CD4-positive, alpha-beta T cell treated with Interleukin-17A for 4 hours (primary cell): Measurements from ENCODE around the gene TMEM273.

Experiments
- DNase-seq: peaks from one replicate; pipeline ENCODE4 v3.0.0-alpha.2; 2020; ENCODE audit warnings: mixed read lengths

The TMEM273 gene

DNA sequence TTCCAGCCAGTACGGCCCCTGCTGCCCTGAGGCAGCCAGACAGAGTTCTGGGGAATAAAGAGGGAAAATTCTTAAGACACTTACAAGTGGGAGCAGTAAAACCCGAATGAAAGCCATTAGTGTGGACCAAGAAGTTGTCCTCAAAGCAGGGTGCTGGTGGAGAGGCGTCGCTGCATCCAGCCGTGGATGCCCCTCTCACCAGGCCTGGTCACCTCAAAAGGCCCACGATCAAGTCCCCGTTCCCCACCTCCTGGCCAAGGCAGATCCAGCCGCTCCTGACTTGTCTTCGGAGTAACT lies 73.5 kb downstream of the TMEM273 start:
- DNase-seq: no peak

DNA sequence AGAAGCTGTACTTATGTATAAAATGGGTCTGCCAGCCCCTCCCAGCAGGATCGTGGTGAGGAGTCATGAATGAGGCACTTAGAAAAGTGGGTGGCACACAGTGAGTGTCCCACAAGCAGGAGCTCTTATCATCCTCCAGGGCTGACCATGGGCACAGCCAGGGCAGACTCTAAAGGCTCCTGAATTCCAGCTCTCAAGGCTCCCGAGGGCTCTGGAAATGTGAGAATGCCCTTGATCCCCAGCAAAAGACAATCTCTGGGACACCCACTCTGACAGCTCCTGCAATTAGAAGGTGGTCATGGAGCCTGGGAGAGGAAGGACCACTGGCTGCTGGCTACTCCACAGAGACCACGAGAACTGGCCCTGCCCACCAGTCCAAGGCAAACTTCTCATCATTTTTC lies 74.5 kb downstream of the TMEM273 start:
- DNase-seq: no peak

DNA sequence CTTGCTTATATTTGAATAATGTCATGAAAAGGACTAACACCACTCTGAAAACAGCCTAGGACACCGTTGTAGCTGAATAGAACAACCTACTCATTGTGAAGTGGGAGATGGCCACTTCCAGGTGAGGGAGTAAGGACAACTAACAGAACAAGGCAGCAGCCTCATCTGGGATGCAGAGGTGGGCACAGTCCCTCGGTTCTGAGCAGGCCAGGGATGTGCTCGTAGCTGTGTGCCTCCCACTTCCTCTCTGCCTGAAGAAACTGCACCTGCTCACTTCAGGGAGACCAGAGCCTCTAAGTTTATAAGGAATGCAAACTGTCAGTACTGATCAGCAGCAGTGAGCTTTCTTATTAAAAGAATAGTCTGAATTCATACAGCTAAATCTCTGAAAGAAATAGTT lies 75.3 kb downstream of the TMEM273 start:
- no peak for DNase-seq

DNA sequence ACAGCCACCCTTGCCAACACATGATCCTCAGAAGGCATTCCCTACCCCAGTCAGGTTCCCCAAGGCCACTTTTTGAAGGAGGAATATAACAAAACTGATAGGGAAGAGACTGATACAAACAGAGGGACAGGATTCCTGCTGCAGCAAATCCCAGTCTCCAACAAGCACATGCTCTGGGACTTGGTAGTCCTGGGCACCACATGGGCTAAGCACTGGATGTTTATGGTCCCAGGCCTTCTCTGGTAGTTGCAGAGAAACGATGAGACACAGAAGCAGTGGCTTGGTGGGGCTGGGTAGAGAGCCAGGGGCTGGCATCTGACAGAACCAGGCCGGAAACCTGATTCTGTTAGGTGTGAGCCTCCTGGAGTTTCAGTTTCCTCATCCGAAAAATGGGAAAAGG lies 76.1 kb downstream of the TMEM273 start:
- no peak for DNase-seq

DNA sequence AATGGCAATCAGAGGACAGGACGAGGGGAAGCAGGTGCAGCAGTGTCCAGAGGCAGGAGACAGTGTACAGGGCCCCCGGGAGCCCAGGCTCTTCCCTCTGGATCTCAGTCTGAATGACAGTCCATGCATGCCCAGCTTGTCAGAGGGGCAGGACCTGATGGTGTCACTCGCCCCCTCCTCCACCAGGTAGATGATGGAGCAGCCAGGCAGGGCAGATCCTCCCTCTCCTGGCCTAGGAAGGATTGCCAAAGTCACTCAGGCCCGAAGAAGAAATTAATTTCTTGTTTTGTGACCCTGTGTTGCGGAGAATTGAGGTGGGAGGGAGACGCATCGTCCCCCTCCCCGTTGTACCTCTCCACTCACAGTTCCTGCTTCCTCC lies 76.9 kb downstream of the TMEM273 start:
- DNase-seq: no peak

DNA sequence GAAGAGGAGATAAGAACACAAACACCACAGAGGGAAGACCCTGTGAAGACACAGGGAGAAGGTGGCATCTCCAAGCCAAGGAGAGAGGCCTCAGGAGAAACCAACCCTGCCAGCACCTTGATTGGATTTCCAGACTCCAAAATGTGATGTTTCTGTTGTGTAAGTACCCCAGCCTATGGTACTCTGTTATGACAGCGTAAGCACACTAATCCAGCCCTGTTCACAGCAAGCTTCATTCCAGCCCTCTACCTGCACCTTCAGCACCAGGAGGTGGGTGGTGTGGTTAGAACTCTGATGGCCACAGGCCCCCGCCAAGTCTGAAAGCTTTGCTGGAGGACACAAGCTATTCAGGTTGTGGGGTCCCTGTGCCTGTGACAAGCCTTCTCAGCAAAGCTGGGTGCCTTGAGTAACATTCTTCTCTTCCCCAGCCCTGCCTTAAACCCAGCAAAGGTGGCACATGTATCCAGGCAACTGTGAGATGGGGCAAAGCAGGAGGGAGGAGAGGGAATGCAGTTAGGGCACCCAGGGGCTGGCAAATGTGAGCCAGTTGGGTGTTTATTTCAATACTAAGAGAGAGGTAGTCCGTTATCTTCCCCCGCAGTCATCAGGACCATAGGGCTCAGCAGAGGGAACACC lies 77.4 kb downstream of the TMEM273 start:
- no peak for DNase-seq

DNA sequence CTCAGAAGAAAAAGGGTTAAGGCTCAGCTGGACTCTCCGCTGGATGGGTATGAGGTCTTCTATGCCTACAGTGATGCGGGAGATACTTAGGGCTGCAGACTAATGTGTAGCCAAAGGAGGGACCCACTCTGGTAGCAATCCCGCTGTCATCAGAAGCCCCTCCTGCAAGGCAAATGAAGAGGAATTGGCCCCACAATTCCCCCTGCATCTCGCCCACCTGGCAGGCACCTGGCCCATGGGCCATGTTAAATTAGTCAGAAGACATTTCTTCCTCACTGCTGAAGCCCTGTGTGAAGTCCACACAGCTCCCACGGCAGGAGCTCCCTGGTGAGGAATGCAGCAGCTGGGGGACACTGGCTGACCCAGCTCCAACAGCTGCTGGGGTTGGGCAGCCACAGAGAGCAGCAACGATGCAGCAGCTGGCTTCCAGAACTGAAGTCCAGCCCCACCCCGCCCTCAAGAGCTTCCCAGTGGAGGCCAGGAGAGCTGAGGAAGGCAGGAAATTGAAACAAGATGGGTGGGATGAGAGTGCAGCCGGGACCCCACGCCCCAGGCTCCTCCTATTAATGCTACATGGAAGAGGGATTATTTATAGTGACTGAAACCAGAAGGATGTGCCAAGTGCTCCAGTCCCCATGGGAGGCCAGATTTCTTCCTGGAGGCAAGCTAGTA lies 78.4 kb downstream of the TMEM273 start:
- no peak for DNase-seq

DNA sequence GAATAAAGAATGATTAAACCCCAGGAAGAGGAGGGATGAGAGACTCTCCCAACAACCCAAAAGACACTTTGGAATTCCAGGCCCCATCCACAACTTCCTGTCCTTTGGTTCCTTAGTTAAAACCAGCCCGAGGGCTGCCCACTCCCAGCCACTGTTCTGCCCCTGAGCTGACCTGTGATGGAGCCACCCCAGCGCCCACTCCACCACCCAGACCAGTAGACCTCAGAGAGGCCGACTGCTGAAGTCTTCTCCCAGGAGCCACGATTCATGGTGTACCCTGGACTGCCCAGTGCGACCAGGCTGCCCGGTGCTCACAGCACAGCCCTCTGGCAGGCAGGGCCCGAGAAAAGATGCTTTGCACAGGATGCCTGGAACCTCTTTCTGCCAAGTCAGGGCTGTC lies 79.5 kb downstream of the TMEM273 start:
- no peak for DNase-seq

DNA sequence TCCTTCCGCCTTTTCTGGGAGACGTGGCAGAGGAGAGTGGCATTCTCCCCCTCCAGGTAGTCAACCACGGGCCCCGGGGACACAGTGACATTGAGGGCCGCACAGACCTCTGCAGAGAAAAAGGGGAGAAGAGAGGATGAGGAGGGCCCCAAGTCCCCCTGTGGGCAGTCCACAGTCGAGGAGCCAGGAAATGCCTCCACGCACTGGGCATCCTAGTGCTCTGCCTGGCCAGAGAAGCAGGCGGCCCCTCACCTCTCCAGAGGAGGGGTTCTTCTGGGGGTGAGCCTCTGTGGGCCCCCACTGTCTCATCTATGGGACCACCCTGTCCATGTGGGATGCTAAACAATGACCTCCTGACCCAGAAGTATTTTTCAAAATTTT lies 80.3 kb downstream of the TMEM273 start:
- no peak for DNase-seq

DNA sequence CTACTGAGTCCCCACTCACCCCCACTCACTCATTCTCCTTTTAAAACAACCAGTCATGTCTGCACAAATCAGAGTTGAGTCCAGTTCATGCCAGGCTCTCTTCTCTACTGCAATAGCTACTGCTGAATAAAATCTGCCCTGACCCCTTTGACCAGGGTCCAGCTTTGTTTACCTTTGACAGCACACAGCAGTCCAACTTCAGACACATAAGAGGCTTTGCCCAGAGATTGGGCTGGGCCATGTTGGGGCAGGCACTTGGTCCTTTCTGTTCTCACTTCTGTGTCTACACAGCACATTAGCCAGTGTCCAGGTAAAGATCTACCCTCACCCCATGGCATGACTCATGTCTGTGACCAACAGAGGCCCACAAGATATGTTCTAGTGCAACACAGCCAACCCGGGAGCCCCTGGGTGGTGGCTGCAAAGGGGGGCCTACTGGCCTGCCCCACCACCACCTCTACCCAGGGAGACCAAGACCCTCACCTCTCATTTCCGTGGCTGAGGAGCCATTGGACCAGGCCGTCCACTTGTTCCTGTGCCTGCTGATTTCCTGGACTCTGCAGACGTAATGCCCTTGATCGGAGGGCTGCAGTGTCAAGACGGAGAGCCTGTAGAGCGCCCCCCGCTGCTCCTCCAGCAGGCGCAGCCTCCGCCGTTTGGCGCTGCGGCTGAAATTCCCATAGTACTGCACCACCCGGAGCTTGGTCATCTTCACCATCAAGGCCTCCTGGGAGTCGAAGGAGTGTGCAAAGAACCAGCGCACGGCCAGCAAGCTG lies 80.9 kb downstream of the TMEM273 start:
- DNase-seq: no peak

DNA sequence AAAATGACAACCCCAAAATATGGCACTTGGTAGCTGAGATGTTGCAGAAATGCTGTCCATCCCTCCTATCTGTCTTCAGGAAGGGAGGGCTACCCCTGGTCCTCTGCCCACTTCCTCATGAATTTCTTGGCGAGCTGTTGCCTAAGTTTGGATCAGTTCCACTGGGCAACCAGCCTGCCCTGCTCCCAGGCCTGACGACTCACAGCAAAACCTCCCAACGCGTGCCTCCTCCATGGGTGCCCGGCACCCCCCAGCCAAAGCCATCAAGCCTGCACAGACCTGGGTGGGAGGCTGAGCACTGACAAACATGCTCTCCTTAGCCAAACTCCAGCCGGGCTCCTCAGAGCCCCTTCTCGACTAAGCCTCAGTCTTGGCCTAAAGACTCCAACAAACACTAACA lies 81.7 kb downstream of the TMEM273 start:
- no peak for DNase-seq

DNA sequence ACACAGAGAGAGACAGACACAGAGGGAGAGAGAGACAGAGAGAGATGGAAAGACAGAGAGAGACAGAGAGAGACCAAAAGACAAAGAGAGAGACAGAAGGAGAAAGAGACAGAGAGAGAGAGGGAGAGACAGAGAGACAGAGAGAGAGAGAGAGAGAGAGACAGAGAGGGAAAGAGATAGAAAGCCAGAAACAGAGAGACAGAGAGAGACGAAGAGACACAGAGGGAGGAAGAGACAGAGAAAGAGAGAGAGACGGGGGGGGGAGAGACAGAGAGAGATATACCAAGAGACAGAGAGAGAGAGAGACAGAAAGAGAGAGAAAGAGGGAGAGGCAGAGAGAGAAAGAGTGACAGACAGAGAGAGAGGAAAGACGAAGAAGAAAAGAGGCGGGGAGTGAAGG lies 83.1 kb downstream of the TMEM273 start:
- no peak for DNase-seq
